ENCODE data around the gene AUTS2. TPM values are rescaled to one million over a fixed set of nuclear protein-coding genes. Genes with fewer than 3 reads are reported as not detected.

The AUTS2 gene
- total and polyA plus RNA-seq, 9 of the 15 experiments (the other 6 are each of a cell fraction or from before 2014, with no cell fraction given): 0.58 TPM; not detected in 8

DNA sequence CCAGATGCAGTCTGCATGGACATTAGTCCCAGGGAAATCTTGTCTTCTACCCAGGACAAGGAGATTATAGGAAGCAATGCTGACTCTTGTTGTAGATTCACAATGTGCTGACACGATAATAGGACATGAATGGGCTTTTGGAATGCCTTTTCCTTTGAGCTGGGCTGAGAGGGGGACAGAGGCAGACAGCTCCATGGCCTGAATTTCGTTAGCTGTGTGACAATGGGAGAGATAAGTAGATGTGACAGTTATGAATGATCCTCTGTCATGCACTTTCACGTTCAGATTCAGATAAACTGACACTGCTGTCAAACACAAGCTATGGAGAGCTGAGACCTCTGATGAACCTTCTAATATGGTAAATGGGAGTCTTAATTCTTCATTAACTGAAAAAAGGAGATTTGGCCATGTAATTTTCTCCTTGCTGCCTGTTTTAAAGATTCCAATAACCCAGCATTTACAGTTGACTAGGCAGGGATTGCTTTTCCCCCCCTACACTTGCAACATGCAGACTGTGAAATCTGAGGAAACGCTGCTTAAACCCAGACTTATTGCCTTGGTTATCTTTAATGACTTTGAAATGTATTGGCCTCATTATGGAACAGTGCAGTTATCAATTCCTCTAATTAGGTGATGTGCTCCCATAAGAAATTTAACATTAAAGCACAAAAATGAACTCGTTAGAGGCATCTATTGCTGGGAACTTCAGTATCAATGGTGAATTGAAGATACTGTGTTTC, 669.3 kb downstream of the AUTS2 start (continued):
- TF ChIP-seq, protein P1, sequence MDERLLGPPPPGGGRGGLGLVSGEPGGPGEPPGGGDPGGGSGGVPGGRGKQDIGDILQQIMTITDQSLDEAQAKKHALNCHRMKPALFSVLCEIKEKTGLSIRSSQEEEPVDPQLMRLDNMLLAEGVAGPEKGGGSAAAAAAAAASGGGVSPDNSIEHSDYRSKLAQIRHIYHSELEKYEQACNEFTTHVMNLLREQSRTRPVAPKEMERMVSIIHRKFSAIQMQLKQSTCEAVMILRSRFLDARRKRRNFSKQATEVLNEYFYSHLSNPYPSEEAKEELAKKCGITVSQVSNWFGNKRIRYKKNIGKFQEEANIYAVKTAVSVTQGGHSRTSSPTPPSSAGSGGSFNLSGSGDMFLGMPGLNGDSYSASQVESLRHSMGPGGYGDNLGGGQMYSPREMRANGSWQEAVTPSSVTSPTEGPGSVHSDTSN (CRISPR knock-in tag; IDR thresholded peaks at IDR 0.05; ENCODE audit: low read depth): no peak
- TF ChIP-seq, protein P1 (tag; conservative IDR thresholded peaks at IDR 0.05; ENCODE audit: low read depth): 0 out of 2 replicates have a peak, but pooled peaks have one; percentile 36

DNA sequence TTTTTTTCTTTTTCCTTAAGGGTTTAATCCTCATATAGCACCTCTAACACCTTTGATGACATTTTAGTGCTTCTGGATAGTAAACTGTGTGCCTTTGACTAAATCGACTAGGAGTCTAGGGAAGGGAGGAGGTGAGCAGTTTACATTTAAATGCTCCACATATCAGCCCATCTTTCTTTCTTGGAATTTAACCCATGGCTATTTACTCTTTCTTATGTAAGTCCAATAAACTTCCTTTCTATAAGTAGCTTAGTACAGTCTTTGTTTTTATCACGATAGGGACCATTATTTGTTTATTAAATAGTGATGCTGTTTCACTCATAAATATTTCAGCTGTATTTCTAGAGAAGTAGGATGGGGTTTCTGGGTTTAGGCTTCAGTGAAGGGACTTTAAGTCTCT, 669.9 kb downstream of the AUTS2 start:
- ATAC-seq: no peak
- Histone ChIP-seq H3K36me3 (ENCODE audit: control insufficient read depth, insufficient read depth, low read length) (no peaks in the 10 kb centered on the region), H3K4me1 (replicated peaks in 1 of 2; ENCODE audit: control insufficient read depth in 2 of 2, insufficient read depth in 2 of 2, low read length in 2 of 2) (no peaks in the 10 kb centered on the region), H2AFZ (ENCODE audit: low read depth, low read length) (no peak overlapping the region), H3K27me3 (ENCODE audit: control insufficient read depth in 2 of 2, insufficient read depth in 2 of 2, low read length in 2 of 2) (no peaks in the 10 kb centered on the region), H3K9me3 (replicated peaks; ENCODE audit: control insufficient read depth, insufficient read depth, low read depth, low read length) (no peaks in the 10 kb centered on the region), H3K4me3 (no peak overlapping the region), H3K9ac (ENCODE audit: insufficient read depth in 1 of 2, low read depth in 2 of 2, low read length in 2 of 2) (no peak overlapping the region), H3K27ac (ENCODE audit: extremely low read depth, low read depth, low read length) (no peak overlapping the region), H4K20me1 (replicated peaks; ENCODE audit: control insufficient read depth, insufficient read depth, low read length) (no peaks in the 10 kb centered on the region), H3K4me2 (ENCODE audit: insufficient read depth, low read length) (no peak overlapping the region), H3K79me2 (ENCODE audit: control insufficient read depth, insufficient read depth, low read length) (no peaks in the 10 kb centered on the region), H3K9me1 (ENCODE audit: control insufficient read depth, insufficient read depth, low read length) (no peaks in the 10 kb centered on the region)
- intact Hi-C loops (cut with micrococcal nuclease) (no loop called here), in situ Hi-C loops (cut with MboI) (no loop called here)
- BruUV-seq (replicated peaks): no TSS peak
- ChIA-PET POLR2A (no interaction called here), CTCF (ENCODE audit: low intra/inter-chr PET ratio) (no interaction called here)
- no peak for FAIRE-seq
- WGBS (ENCODE audit: insufficient coverage, low coverage, missing lambda C conversion rate): 5% methylated on average over 2 of the region's 2 CpGs
- no peak for DNase-seq (ENCODE audit: extremely low read depth in 1 of 4, low spot score in 3 of 4)
- TF ChIP-seq SMARCA4 (IDR thresholded peaks at IDR 0.05): no peak
- TF ChIP-seq, protein P2, sequence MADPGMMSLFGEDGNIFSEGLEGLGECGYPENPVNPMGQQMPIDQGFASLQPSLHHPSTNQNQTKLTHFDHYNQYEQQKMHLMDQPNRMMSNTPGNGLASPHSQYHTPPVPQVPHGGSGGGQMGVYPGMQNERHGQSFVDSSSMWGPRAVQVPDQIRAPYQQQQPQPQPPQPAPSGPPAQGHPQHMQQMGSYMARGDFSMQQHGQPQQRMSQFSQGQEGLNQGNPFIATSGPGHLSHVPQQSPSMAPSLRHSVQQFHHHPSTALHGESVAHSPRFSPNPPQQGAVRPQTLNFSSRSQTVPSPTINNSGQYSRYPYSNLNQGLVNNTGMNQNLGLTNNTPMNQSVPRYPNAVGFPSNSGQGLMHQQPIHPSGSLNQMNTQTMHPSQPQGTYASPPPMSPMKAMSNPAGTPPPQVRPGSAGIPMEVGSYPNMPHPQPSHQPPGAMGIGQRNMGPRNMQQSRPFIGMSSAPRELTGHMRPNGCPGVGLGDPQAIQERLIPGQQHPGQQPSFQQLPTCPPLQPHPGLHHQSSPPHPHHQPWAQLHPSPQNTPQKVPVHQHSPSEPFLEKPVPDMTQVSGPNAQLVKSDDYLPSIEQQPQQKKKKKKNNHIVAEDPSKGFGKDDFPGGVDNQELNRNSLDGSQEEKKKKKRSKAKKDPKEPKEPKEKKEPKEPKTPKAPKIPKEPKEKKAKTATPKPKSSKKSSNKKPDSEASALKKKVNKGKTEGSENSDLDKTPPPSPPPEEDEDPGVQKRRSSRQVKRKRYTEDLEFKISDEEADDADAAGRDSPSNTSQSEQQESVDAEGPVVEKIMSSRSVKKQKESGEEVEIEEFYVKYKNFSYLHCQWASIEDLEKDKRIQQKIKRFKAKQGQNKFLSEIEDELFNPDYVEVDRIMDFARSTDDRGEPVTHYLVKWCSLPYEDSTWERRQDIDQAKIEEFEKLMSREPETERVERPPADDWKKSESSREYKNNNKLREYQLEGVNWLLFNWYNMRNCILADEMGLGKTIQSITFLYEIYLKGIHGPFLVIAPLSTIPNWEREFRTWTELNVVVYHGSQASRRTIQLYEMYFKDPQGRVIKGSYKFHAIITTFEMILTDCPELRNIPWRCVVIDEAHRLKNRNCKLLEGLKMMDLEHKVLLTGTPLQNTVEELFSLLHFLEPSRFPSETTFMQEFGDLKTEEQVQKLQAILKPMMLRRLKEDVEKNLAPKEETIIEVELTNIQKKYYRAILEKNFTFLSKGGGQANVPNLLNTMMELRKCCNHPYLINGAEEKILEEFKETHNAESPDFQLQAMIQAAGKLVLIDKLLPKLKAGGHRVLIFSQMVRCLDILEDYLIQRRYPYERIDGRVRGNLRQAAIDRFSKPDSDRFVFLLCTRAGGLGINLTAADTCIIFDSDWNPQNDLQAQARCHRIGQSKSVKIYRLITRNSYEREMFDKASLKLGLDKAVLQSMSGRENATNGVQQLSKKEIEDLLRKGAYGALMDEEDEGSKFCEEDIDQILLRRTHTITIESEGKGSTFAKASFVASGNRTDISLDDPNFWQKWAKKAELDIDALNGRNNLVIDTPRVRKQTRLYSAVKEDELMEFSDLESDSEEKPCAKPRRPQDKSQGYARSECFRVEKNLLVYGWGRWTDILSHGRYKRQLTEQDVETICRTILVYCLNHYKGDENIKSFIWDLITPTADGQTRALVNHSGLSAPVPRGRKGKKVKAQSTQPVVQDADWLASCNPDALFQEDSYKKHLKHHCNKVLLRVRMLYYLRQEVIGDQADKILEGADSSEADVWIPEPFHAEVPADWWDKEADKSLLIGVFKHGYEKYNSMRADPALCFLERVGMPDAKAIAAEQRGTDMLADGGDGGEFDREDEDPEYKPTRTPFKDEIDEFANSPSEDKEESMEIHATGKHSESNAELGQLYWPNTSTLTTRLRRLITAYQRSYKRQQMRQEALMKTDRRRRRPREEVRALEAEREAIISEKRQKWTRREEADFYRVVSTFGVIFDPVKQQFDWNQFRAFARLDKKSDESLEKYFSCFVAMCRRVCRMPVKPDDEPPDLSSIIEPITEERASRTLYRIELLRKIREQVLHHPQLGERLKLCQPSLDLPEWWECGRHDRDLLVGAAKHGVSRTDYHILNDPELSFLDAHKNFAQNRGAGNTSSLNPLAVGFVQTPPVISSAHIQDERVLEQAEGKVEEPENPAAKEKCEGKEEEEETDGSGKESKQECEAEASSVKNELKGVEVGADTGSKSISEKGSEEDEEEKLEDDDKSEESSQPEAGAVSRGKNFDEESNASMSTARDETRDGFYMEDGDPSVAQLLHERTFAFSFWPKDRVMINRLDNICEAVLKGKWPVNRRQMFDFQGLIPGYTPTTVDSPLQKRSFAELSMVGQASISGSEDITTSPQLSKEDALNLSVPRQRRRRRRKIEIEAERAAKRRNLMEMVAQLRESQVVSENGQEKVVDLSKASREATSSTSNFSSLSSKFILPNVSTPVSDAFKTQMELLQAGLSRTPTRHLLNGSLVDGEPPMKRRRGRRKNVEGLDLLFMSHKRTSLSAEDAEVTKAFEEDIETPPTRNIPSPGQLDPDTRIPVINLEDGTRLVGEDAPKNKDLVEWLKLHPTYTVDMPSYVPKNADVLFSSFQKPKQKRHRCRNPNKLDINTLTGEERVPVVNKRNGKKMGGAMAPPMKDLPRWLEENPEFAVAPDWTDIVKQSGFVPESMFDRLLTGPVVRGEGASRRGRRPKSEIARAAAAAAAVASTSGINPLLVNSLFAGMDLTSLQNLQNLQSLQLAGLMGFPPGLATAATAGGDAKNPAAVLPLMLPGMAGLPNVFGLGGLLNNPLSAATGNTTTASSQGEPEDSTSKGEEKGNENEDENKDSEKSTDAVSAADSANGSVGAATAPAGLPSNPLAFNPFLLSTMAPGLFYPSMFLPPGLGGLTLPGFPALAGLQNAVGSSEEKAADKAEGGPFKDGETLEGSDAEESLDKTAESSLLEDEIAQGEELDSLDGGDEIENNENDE (IDR thresholded peaks at IDR 0.05; ENCODE audit: low read depth, low read length): no peak
- no peak for TF ChIP-seq NR2F6 (CRISPR knock-in tag; IDR thresholded peaks at IDR 0.05)
